MM.1S (cell line): ENCODE data around the gene CCL3.
"Not testable (repeated sequence)": the region's sequence is repeated elsewhere in the genome, so short reads cannot be mapped to it uniquely, and the experiment has no call there.

Experiments
- DNase-seq: peaks from one replicate; pipeline ENCODE4 v3.0.0-alpha.2; 2015
- H2AFZ ChIP-seq: fragments of 300-600 bp; sonication (generic); 2 replicates; pipeline ENCODE4 v1.6.0; 2016; ENCODE audit warnings: antibody characterized with exemption, low read length
- H3F3A ChIP-seq: fragments of 300-600 bp; sonication (generic); 2 replicates; pipeline ENCODE4 v1.6.1; 2016; ENCODE audit warnings: mild to moderate bottlenecking, antibody characterized with exemption, low read length, moderate library complexity, mixed read lengths; ENCODE audit not compliant: insufficient read depth
- H3K27ac ChIP-seq: fragments of 300-600 bp; sonication (generic); 2 replicates; pipeline ENCODE4 v1.5.1; 2016; ENCODE audit warnings: mild to moderate bottlenecking, low read length
- H3K27me3 ChIP-seq: fragments of 300-600 bp; sonication (generic); replicated peaks from 2 replicates; pipeline ENCODE4 v1.6.0; 2016; ENCODE audit warnings: low read length; ENCODE audit not compliant: insufficient read depth
- H3K36me3 ChIP-seq: fragments of 300-600 bp; sonication (generic); replicated peaks from 2 replicates; pipeline ENCODE4 v1.6.1; 2016; ENCODE audit warnings: mild to moderate bottlenecking, low read length, mixed read lengths; ENCODE audit not compliant: insufficient read depth
- H3K4me1 ChIP-seq: fragments of 300-600 bp; sonication (generic); 2 replicates; pipeline ENCODE4 v1.6.1; 2016; ENCODE audit warnings: low read length, mixed read lengths
- H3K4me2 ChIP-seq: fragments of 300-600 bp; sonication (generic); 2 replicates; pipeline ENCODE4 v1.6.0; 2016; ENCODE audit warnings: low read depth, low read length
- H3K4me3 ChIP-seq: fragments of 300-600 bp; sonication (generic); 2 replicates; pipeline ENCODE4 v1.5.1; 2016; ENCODE audit warnings: low read length, mixed read lengths
- H3K79me2 ChIP-seq: fragments of 300-600 bp; sonication (generic); 2 replicates; pipeline ENCODE4 v1.6.1; 2016; ENCODE audit warnings: mixed run types, low read length, mixed read lengths
- H3K9ac ChIP-seq: fragments of 300-600 bp; sonication (generic); 2 replicates; pipeline ENCODE4 v1.6.1; 2016; ENCODE audit warnings: low read length, mixed read lengths
- H3K9me2 ChIP-seq: fragments of 300-600 bp; sonication (generic); replicated peaks from 2 replicates; pipeline ENCODE4 v1.6.1; 2016; ENCODE audit warnings: mild to moderate bottlenecking, low read length, mixed read lengths; ENCODE audit not compliant: insufficient read depth
- H3K9me3 ChIP-seq: fragments of 300-600 bp; sonication (generic); replicated peaks from 2 replicates; pipeline ENCODE4 v1.6.1; 2016; ENCODE audit warnings: mild to moderate bottlenecking, low read length, mixed read lengths; ENCODE audit not compliant: insufficient read depth
- H4K20me1 ChIP-seq: fragments of 300-600 bp; sonication (generic); 2 replicates; pipeline ENCODE4 v1.6.1; 2016; ENCODE audit warnings: mild to moderate bottlenecking, low read length, moderate library complexity, mixed read lengths; ENCODE audit not compliant: insufficient read depth
- EZH2 ChIP-seq: fragments of 300-600 bp; sonication (generic); optimal IDR thresholded peaks from 2 replicates; pipeline ENCODE3; 2017; ENCODE audit warnings: low read depth, mild to moderate bottlenecking, antibody characterized with exemption, low read length, mixed read lengths
- EZH2phosphoT487 ChIP-seq: fragments of 300-600 bp; sonication (generic); IDR thresholded peaks from 2 replicates; pipeline ENCODE4 v1.6.1; 2018; ENCODE audit warnings: antibody characterized with exemption, low read length
- TF ChIP-seq, protein P1 (sequence below): fragments of 300-600 bp; sonication (generic); IDR thresholded peaks from 2 replicates; pipeline ENCODE4 v1.5.1; 2016; ENCODE audit warnings: antibody characterized with exemption, low read length, mixed read lengths

The CCL3 gene

DNA sequence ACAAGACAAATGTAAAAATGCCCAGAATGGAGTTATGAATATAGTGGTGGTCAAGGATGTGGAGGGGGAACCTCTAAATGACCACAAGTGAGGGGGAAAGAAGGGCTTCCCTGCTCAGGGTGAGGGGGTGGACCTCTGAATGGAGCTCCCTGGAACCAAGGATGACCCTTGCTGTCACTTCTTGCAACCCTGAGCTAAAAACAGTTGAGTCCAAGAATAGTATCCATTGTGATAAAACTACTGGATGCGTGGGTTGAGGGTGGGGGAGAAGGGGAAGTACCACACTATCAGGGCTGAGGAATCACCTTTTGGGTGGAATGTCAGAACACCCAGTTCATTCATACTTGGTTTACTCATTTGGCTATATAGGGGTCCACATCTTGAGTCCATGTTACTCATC lies 9.1 kb upstream of the CCL3 start:
- Histone ChIP-seq H3K4me1 (peaks cover 72% of the 10 kb centered on the region), H3F3A (peaks cover 21% of the 10 kb centered on the region)
- not testable (repeated sequence) for H3K36me3 ChIP-seq, DNase-seq, H3K27me3 ChIP-seq, H3K9me3 ChIP-seq, H4K20me1 ChIP-seq, H3K9ac ChIP-seq, H2AFZ ChIP-seq, H3K4me3 ChIP-seq, H3K79me2 ChIP-seq, H3K27ac ChIP-seq, H3K9me2 ChIP-seq, H3K4me2 ChIP-seq

DNA sequence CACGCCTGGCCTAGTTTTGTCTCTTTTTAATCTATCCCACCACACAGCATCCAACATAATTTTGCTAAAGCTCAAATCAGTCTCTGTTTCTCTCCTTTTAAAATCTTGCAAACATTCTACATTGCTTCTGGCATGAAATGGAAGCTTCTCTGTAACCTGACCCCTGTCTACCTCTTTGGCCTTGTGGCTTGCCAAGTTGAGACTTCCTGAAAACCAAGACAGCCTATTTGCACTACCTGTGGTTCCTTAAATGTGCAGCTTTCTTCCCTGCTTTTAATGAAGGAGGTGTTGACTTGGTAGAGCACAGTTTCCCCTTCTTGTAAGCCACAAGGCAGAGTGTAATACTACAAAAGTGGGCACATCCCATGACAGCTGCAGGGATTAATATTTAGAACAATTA lies 6.0 kb upstream of the CCL3 start:
- Histone ChIP-seq H3K79me2 (no peaks in the 10 kb centered on the region), H3K27me3 (no peaks in the 10 kb centered on the region), H3K9me2 (no peaks in the 10 kb centered on the region), H3K36me3 (no peaks in the 10 kb centered on the region), H4K20me1 (no peaks in the 10 kb centered on the region), H3K4me3 (no peak overlapping the region), H2AFZ (0 out of 2 replicates have a peak overlapping the region, but pooled peaks have one; percentile 0), H3K27ac (peak overlapping the region; percentile 74), H3F3A (peaks cover 33% of the 10 kb centered on the region), H3K9ac (peak overlapping the region; percentile 24; the same call in 1 of the 2 replicates), H3K4me2 (peak overlapping the region; percentile 31), H3K4me1 (peaks cover 82% of the 10 kb centered on the region), H3K9me3 (no peaks in the 10 kb centered on the region)
- DNase-seq = peak; percentile 56
- TF ChIP-seq, protein P1, sequence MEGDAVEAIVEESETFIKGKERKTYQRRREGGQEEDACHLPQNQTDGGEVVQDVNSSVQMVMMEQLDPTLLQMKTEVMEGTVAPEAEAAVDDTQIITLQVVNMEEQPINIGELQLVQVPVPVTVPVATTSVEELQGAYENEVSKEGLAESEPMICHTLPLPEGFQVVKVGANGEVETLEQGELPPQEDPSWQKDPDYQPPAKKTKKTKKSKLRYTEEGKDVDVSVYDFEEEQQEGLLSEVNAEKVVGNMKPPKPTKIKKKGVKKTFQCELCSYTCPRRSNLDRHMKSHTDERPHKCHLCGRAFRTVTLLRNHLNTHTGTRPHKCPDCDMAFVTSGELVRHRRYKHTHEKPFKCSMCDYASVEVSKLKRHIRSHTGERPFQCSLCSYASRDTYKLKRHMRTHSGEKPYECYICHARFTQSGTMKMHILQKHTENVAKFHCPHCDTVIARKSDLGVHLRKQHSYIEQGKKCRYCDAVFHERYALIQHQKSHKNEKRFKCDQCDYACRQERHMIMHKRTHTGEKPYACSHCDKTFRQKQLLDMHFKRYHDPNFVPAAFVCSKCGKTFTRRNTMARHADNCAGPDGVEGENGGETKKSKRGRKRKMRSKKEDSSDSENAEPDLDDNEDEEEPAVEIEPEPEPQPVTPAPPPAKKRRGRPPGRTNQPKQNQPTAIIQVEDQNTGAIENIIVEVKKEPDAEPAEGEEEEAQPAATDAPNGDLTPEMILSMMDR = no peak
- TF ChIP-seq EZH2 = no peak
- no peak for TF ChIP-seq EZH2phosphoT487

- TF ChIP-seq, protein P1 = no peak
- TF ChIP-seq EZH2phosphoT487 (no peak), EZH2 (no peak)
- Histone ChIP-seq H3K27ac (no peak overlapping the region; the same call in 1 of the 2 replicates), H2AFZ (no peak overlapping the region), H4K20me1 (no peaks in the 10 kb centered on the region), H3K4me1 (peaks cover 81% of the 10 kb centered on the region), H3K36me3 (no peaks in the 10 kb centered on the region), H3K4me3 (no peak overlapping the region), H3K9ac (no peak overlapping the region), H3K4me2 (no peak overlapping the region), H3K27me3 (no peaks in the 10 kb centered on the region), H3F3A (peaks cover 43% of the 10 kb centered on the region), H3K9me3 (no peaks in the 10 kb centered on the region), H3K9me2 (no peaks in the 10 kb centered on the region), H3K79me2 (no peaks in the 10 kb centered on the region)
- no peak for DNase-seq
Measured at GRCh38 chr17:36094746-36095145, 4.8 kb upstream of the CCL3 start.

GRCh38 chr17:36094232-36094631 lies 4.3 kb upstream of the CCL3 start:
- no peak overlapping the region; the same call in 1 of the 2 replicates for H3K27ac ChIP-seq
- no peaks in the 10 kb centered on the region for H3K9me2 ChIP-seq
- no peak overlapping the region for H3K4me2 ChIP-seq
- no peaks in the 10 kb centered on the region for H3K79me2 ChIP-seq
- H3K4me3 ChIP-seq = no peak overlapping the region
- H3K9me3 ChIP-seq = no peaks in the 10 kb centered on the region
- no peaks in the 10 kb centered on the region for H3K36me3 ChIP-seq
- H4K20me1 ChIP-seq = no peaks in the 10 kb centered on the region
- peaks cover 77% of the 10 kb centered on the region for H3K4me1 ChIP-seq
- no peaks in the 10 kb centered on the region for H3K27me3 ChIP-seq
- TF ChIP-seq, protein P1 = no peak
- TF ChIP-seq EZH2 = no peak
- TF ChIP-seq EZH2phosphoT487 = no peak
- H2AFZ ChIP-seq = no peak overlapping the region
- H3F3A ChIP-seq = peaks cover 49% of the 10 kb centered on the region
- no peak for DNase-seq
- H3K9ac ChIP-seq = no peak overlapping the region

- Histone ChIP-seq H3K4me1 (peaks cover 64% of the 10 kb centered on the region), H3K4me2 (peak overlapping the region; percentile 44; the same call in 1 of the 2 replicates), H3F3A (peaks cover 63% of the 10 kb centered on the region), H3K27ac (peak overlapping the region; percentile 99), H3K9ac (peak overlapping the region; percentile 67)
- DNase-seq, H3K79me2 ChIP-seq, H3K4me3 ChIP-seq, H3K27me3 ChIP-seq, H3K9me3 ChIP-seq, H2AFZ ChIP-seq, H4K20me1 ChIP-seq, H3K36me3 ChIP-seq, H3K9me2 ChIP-seq: not testable (repeated sequence)
Measured at GRCh38 chr17:36092715-36093114, 2.8 kb upstream of the CCL3 start.
